GM10847 (cell line): ENCODE results near the gene SNRPD1.

ENCODE experiments used
- POLR2A ChIP-seq: IDR thresholded peaks from 2 replicates; pipeline ENCODE4 v1.6.1; 2011; ENCODE audit not compliant: insufficient read length; ENCODE audit errors: extremely low read depth

SNRPD1 gene

DNA sequence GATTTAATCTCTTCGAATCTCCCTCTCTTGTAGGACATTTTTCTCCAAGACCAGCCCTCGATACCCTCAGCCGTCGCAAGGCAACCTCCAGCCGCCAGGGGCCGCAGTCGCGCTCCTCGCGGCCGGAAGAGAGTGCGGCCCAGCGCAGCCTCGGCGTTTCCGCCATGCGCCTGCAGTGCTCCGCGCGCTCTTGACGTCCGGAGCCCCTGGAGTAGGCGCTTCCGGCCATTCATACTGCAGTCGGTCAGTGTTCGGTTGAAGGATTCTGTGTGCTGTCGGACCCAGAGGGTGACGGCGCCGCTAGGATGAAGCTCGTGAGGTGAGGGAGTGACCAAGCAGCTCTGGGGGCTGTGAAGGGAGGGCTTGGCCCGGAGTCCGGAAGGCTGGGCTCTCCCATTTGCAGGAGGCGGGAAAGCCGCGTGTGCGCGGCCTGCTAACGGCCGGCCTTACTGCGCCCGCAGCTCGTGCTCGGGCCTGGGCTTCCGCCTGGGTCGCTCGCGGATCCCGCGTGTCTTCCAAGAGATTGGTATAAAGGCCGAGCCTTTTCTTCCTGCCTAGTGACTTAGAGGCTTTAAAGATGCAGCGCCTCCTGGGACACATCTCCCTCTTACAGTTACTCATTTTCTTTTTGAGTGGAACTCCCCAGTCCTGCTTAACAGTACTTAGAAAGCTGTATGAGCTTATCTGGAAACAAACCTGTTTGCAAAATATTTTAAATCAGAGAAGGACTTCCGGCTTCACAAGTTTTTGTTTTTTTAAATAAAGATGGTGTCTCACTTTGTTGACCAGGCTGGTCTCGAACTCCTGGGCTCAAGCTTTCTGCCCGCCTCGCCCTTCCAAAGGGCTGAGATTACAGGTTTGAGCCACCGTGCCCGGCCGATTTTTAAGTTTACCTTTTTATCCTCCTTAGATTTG, at the start of gene SNRPD1:
Gene SNRPD1 (plus strand): TSS at position 190 of the 915 bp plus-strand sequence. CDS start 116 bp downstream, at position 306.
- TF ChIP-seq POLR2A: peak; percentile 91

DNA sequence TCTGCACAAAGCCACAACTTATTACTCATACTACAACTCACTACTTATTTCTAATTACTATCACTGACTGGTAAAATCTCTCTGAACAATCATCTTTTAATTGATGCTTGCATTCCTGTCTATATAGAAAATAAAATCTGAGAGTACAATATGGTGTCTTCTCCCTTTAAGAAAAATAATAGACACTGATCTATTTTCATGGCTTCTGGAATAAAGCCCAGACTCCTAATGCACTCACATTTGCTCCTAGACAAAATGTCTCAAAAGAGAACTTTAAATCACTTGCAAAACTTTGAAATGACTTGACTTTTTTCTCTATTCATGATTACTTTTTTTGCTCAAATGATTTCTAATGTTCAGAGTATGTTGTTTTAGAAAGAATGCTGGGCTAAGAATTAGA, 40.3 kb upstream of the SNRPD1 start:
- no peak for TF ChIP-seq POLR2A

DNA sequence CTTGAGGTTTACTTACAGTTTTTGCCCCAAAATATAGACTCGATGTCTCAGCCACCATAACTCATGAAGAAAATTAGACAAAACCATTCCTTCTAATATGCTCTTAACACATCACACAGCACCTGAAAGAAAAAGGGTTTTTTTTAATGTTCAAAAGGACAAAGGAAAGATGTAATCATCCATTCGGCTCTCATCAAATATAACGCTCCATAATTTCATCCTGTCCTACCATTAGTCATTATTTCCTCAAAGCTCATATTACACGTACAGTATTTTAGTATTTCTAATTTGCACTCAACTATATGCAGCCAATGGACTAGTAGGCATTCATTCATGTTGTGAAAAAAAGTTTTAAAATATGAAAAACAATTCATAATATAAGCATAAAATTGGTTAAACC, 36.5 kb upstream of the SNRPD1 start:
- TF ChIP-seq POLR2A: no peak

DNA sequence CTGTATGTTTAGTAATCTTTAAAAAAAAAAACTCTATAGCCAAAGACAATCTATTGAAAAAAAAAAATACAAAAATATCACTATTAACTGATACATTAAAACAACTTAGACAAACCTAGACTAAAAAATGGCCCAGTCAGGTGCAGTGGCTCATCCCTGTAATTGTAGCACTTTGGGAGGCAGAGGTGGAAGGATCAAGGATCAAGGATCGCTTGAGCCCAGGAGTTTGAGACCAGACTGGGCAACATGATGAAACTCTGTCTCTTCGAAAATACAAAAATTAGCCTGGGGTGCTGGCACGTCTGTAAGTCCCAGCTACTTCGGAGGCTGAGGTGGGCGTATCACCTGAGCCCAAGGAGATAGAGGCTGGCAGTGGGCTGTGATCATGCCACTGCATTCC, 27.7 kb upstream of the SNRPD1 start:
- no peak for TF ChIP-seq POLR2A

DNA sequence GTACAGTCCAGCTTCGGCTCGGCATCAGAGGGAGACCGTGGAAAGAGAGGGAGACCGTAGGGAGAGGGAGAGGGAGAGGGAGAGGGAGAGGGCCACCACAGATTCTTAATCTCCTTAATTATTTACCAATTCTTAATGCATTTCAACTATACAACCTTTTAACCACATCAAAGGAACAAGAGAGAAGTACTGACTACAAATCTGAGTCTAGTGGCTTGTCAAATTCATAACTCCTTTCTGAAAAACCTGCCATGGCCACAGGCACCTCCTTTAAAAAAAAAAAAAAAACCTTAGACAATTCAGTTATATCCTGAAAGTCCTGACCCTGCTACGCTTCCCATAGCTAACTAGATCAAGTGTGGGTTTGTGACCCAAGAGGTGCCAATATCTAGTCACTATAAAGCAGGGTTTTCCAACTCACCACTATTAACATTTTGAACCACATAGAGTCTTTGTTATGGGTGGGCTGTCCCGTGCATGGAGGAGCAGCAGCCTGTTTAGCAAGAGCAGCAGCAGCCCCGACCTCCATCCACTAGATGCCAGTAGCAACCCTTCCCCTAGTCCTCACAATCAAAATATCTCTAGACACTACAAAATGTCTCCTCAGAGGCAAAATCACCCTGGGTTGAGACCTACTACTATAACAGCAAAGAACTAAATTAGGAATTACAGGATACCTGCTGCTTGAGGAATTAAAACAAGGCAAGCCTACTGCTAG, 18.4 kb upstream of the SNRPD1 start:
- no peak for TF ChIP-seq POLR2A

DNA sequence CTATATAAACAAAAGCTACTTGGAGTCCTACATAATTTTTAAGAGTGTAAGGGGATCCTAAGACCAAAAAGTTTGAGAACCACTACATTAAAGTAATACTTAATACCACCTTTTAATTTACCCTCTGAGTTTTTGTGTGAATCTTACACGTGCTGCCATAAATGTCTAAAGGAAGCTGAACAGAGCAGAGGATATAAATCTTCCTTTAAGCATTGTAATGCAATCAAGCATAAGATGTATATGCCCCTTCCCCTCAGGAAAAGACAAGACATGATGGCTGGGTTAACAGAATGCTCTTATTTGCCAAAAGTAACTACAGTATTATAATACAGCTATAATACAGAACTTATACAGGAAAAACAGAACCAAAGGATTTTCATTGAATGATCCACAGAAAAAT, 14.5 kb upstream of the SNRPD1 start:
- TF ChIP-seq POLR2A: no peak

DNA sequence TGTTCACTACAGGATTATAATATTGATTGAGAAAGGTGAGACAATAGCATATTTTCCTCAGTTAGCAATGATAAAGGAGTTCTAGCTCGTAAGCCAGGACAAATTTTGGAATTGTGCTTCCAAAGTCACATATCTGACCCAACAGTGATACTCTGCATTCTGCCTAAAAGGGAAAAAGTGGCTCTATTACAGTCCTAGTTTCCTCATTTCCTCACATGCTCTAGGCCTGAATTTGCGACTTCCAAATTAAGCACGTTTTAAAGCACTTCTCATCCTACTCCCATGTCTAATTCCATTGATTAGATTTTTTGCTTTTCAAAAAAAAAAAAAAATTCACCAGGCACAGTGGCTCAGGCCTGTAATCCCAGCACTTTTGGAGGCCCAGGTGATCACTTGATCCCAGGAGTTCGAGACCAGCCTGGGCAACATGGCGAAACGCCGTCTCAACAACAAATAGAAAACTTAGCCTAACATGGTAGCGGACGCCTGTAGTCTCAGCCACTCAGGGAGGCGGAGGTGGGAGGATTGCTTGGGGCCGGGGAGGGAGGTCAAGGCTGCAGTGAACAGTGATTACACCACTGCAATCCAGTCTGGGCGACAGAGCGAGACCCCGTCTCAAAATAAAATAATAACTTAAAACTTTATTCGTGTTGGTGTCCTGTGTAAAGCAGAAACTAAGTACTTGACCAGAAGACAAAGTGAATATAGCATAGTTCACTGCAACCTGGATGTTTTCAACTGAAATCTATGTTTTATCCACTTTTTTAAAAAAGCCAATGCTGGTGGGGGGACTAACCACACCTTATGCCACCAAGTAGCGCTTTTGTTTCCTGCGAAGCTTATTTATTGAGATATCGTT, 13.2 kb upstream of the SNRPD1 start:
- TF ChIP-seq POLR2A: no peak

DNA sequence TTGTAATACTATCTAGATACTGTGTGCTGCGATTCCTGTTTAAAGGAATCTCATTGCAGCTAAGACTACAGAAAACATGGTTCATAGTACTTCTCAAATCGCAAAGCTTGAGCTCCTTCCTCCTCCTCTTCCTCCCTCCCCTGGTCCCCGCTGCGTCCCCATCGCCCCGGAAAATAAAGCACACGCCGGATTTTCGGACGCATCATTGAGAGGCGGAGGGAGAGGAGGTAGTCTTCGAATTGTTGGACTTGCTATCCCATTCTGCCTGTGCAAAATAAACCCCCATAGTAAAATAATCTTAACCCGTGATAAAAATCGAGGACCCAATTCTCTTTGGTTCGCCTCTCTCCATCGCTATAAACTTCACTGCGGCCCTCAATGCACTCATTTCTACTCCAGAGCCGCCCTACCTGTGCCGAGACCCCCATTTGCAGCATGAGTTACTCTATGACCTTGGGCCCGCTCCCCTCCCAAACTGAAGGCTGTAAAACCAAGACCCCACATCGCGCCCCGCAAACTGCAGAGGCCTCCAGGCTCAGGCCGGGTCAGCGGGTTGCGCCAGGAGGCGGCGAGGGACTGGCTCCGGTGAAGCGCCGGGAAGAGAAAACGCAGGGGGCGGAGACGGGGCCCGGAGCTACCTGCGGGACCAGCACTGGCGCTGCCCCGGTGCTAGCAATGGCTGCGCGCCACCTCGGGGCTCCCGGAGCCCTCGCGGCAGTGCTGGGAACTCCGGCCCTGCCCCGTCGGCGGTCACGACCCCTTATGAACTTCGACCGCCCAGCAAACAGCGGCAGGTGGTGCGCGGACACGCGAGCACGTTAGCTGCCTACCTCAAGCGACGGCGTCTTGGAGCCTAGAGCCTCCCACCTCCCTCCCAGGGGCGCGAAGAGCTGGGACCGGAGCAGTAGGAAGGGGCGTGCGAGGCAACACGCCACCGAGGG, 12.3 kb upstream of the SNRPD1 start:
- no peak for TF ChIP-seq POLR2A

DNA sequence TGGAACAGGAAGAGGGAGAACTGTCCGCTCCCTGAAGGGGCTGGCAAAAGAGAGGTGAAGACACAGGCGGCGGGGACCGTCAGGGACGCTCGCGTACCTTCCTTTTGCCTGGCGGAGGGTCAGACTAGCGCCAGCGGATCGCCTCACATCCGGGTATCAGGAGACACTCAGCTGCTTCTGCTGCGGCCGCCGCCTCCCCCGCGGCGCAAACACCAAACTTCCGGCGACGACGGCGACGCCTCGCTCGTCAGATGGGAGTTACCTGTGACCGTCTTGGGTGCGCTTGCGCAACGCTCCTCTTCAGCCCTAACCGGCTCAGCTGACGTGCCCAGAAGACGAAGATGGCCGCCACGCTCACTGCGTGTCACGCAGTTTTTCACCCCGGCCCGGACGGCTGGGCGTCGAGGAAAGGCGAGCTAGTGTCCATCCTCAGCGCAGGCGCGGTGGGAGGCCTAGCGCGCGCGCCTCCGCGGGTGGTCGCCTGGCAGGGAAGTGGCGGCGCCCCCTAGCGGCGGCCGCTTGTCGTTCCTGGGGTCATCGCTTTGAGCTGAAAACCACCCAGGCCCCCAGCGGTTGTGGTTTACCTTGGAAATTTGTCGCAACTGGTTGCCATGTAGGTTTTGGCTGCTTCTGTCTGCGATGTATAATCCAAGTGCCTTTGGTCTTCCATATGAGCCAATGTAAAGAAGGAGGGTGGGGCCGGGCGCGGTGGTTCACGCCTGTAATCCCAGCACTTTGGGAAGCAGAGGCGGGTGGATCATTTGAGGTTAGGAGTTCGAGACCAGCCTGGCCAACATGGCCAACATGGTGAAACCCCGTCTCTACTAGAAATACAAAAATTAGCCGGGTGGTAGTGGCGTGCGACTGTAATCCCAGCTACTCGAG, 11.3 kb upstream of the SNRPD1 start, which contains the start of gene ESCO1:
Gene ESCO1 (minus strand): TSS at position 179 of the 885 bp plus-strand sequence. CDS start 25,861 bp downstream, outside the sequence.
- TF ChIP-seq POLR2A: peak; percentile 76

DNA sequence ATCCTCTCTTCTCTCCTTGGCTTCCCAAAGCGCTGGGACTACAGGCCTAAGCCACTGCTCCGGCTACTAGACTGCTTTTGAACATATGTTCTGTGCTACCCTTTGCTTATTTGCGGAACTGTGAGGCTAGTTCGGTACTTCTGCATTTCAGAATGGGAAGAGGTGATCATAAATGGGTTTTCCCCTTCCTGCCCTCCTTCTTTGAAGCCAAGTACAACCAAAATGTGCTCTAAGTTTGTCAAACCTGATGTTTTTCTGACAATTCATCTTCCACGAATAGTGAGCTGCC, 9.9 kb upstream of the SNRPD1 start:
- TF ChIP-seq POLR2A: no peak

DNA sequence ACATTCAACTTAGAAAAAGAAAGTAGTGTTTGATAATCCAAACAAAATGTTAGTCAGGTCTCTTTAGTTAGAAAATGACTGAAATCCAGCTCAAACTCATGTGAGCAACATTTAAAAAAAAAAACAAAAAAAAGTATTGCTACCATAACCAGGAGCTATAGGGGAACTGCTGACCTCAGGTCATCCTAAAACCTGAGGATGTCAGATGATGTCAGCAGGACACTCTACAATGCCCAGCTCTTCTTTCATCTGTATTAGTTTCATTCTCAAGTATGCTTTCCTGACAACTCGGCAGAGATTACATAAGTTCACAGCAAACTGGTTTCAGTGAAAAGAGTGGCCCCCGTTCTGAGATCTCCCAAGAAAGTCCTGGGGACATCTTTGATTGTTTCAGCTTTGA, 7.4 kb upstream of the SNRPD1 start:
- no peak for TF ChIP-seq POLR2A

DNA sequence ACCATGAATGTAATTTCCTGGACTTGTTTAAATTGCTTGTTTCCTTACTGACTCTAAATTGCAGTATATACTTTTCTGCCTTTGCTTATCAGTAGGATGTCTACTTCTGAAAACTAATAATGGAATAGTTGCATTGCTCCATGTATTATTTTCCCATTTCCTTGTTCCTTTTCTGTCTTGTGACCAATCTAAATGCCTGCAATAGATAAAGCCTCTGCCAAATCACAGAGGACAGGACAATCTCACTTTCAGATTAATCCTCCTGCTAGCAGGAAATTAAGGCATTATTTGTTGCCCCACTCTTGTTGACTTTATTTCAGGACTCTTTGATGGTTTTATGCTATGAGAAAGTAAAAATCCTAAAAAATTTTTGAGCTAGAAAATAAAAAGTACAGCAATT, 6.9 kb upstream of the SNRPD1 start:
- no peak for TF ChIP-seq POLR2A

DNA sequence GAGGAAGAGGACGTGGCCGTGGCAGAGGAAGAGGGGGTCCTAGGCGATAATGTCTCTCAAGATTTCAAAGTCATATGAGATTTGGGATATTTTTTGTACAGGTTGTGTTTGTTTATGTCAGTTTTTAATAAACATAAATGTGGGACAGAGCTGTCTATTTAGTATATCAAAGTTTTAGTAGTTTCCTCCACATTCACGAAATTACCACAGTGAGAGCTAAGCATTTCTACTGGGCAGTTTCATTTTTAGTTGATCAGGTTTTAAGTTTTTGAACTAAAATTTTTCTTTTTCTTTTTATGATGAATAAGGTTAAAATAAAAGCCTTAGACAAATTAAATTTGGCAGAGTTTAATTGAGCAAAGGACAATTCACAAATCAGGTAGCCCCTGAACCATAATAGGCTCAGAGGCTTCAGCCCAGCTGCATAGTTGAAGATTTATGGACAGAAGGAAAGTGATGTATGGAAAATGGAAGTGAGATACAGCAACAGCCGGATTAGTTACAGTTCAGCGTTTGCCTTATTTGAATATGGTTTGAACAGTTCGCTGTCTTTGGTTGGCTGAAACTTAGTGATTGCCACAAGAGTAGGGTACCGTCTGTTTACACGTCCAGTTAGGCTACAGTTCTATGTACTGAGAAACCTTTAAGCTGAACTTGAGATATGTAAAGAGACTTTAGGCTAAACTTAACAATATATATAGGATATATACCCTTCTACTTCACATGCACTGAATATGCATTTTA, 17.1 kb downstream of the SNRPD1 start:
- no peak for TF ChIP-seq POLR2A
